NCI-H345 treated with DMSO at 0.1 percent for 48 hours (cell line): Measurements from ENCODE around the gene MEI1.
"Not testable (repeated sequence)": the region's sequence is repeated elsewhere in the genome, so short reads cannot be mapped to it uniquely, and the experiment has no call there.

Experiments
- DNase-seq: peaks from one replicate; lab custom pipeline; 2025; ENCODE audit not compliant: unreplicated experiment; lab: John Stamatoyannopoulos, UW

MEI1 gene

DNA sequence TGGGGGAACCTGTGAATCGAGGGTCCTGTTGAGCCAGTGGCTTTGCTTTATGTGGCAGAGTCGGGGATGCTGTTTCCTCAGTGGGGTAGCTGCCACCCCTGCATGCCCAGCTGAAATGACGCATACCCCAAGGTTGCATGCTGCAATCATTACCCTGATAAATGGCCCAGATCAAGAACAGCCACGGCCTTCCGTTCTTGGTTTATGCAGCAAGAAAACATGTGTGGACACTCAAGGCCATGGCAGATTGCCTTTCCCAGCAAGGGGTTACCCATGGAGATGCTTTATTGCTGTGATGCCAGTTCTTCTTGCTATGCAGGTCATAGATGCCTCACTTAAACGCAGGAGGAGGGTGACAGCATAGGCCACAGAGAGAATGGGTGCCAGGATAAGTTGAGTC lies 119.3 kb downstream of the MEI1 start:
- no peak for DNase-seq

DNA sequence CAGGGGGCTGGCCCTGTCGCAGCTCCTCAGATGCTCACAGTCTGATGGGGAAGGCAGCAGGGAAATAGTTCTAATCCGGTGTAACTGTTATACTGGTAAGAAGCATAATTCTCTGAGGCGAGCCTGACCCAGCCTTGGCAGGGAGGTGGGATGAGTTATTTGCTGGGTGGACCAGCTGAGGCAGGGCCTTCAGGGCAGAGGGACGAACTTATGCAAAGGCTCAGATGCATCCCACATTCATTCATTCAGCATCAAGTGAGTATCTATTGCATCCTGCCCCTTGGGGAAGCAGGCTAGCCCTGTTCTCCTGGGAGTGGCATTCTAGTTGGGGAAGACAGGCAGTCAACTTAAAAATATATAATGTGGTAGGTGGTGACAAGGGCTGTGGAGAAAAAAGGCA lies 120.0 kb downstream of the MEI1 start:
- DNase-seq: no peak

GRCh38 chr22:41820447-41820846 lies 121.1 kb downstream of the MEI1 start:
- no peak for DNase-seq

GRCh38 chr22:41821471-41822316 lies 122.4 kb downstream of the MEI1 start:
- no peak for DNase-seq

DNA sequence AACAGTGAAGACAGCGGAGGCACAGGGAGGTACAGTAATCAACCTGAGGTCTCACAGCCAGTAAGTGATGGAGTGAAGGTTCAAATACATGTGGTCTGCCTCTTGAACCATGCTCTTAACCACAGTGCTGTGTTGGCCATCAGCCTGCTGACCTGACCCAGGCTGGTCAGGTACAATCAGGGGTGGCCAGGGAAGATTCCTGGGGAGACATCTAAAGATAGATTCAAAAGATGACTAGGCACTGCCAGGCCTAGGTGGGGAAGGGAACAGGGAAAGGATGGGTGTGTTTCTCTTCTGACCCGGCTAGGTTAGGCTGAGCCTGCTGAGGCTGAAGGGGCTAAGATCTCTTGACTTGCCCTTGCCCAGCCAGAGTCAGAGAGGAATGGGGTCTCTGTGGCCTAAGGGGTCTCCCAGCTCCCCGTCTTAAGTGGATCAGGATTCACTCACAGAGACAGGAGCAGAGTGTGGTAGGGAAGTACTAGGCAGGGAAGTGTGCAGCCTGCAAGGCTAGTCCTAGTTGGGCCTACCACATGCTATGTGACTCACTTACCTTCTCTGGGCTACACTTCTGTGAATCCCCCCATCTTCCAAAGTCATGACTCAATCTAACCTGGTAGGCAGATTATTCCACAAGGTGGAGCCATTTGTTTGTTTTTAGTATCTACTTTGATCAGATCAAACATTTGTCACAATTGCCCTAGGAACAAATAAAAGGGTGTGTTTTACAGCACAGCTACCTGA lies 123.2 kb downstream of the MEI1 start:
- no peak for DNase-seq

- no peak for DNase-seq
Observed at GRCh38 chr22:41823797-41824196, 124.5 kb downstream of the MEI1 start.

GRCh38 chr22:41825376-41825775 lies 126.1 kb downstream of the MEI1 start:
- no peak for DNase-seq

GRCh38 chr22:41826021-41826420 lies 126.7 kb downstream of the MEI1 start:
- no peak for DNase-seq

DNA sequence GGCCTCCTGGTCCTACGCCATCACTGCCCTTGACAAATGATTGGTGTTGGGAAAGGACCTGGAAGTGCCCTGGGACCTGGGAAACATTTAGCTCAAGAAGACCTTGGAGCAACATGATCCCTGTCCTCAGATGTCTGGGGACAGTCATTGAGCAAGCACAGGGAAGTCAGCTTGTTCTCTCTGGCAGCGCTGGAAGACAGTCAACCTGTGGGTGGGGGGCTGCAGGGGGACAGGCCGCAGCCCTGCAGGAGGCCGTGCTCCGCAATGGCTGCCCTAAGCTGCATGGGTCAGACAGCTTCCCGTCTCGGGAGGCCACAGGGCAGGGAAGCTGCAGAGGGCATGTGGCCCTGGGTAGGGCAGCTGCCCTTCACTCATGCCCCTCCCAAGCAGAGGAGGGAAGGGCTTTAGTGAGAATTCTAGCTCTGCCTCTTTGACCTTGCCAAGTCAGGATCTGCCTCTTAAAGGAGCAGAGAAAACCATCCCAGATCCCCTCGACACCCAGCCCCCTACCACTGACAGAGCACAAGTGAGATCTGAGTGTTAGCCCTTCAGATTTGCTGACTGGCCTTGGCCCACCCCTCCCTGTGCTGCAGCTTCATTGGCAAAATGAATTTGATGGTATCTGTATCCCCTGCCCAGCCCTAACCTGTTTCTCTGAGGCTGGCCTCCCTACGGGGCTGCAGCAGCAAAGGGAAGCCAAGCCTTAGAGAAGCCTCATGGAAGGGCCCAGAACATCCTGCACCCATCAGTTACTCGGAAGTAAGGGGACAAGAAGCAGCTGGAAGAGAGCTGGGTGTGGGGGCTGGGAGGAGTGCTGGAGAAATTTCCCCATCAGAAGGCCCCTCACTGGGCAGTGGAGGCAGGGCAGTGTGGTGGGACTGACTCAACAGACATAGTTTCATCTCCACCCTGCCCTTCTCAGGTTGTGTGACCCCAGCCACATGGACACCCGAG lies 127.4 kb downstream of the MEI1 start:
- no peak for DNase-seq

- DNase-seq: no peak
Observed at GRCh38 chr22:41827671-41828070, 128.4 kb downstream of the MEI1 start.

GRCh38 chr22:41828516-41828915 lies 129.2 kb downstream of the MEI1 start:
- DNase-seq: no peak

DNA sequence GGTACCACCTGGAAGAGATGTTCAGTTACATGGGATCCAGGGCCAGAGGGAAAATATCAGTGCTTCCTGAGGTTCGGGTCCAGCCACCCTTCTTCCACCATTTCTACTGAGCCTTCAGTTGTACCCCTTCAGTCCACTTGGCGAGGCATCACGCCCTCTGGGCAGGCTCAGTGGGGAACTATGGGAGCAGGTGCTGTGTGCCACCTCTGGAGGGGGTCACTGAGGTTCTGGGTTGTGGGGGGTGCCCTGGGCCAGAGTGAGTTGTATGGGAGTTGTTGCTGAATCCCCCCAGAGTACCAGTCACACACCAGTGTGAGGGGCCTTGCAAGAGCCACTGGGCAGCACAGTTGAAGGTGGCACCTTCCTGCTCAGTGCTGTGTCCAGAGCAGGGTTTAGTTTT lies 130.9 kb downstream of the MEI1 start:
- no peak for DNase-seq

DNA sequence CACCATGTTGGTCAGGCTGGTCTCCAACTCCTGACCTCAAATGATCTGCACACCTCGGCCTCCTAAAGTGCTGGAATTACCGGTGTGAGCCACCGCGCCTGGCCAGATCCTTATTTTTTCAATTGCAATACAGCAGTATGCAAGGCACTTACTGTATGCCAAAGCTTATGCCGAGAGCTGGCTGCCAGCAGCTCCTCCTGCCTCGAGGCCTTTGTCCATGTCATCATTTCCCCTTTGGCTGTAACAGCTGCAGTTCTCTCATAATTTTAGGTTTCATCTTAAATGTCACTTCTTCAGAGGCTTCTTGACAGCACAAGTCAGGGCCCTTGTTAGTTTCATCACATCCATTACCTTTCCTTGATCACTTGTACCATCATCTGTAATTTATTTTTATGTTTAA lies 132.1 kb downstream of the MEI1 start:
- no peak for DNase-seq

- DNase-seq: no peak
Observed at GRCh38 chr22:41831828-41832552, 132.7 kb downstream of the MEI1 start.

DNA sequence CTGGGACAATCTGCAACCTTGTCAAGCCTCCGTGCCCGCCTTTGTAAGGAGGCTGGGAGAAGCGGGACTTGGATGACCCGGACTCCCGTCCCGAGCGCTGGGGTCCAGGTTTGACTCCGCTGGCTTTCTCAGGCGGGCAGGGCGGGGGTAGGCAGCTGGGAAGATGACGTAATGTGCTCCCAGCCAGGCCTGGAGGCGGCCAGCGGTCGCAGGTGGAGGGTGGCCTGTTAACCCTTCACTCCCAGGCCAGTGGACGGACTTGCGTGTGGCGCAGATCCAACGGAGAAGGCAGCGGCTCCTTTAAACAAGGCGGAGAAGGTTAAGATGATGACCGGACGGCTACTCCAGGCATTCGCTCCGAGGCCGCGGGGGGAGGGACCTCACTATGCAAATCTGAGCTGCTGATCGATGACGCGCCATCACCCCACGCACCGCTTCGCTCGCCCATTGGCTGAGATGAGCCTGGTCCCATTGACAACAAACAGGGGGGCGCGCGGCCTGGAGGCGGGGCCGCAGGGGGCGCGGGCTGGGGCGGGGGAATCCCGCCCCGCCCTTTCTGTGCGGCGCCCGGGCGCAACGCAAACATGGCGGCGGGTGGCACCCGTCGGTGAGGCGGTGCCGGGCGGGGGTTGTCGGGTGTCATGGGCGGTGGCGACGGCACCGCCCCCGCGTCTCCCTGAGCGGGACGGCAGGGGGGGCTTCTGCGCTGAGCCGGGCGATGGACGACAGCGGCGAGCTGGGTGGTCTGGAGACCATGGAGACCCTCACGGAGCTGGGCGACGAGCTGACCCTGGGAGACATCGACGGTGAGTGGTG lies 133.5 kb downstream of the MEI1 start, which contains the start of gene SREBF2:
SREBF2 (plus strand) TSS at position 553 of the 816 bp plus-strand sequence; CDS start at position 719, 166 bp downstream.
- peak; percentile 95 for DNase-seq

GRCh38 chr22:41833369-41834004 lies 134.2 kb downstream of the MEI1 start:
- no peak for DNase-seq

GRCh38 chr22:41834005-41834944 lies 135.0 kb downstream of the MEI1 start:
- no peak for DNase-seq

DNA sequence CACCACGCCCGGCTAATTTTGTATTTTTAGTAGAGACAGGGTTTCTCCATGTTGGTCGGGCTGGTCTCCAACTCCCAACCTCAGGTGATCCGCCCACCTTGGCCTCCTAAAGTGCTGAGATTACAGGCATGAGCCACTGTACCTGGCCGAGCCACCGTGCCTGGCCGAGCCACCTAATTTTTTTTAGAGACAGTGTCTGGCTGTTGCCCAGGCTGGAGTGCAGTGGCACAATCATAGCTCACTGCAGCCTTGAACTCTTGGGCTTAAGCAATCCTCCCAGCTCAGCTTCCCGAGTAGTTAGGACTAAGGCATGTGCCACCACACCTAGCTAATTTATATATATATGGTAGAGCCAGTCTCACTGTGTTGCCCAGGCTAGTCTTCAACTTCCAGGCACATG lies 136.2 kb downstream of the MEI1 start:
- DNase-seq: not testable (repeated sequence)
